HEK293T (cell line): ENCODE results near the gene RABGAP1L.
"Not testable (repeated sequence)": the region's sequence is repeated elsewhere in the genome, so short reads cannot be mapped to it uniquely, and the experiment has no call there.

Experiments used
- CTCF ChIA-PET: fragments of 350-600 bp; formaldehyde crosslinking; extraction: SDS; loops from one replicate; lab custom pipeline; 2021; ENCODE audit warnings: antibody characterized with exemption, inconsistent platforms; lab: Yijun Ruan, JAX
- POLR2A ChIA-PET: fragments of 350-600 bp; formaldehyde crosslinking; extraction: SDS; loops from one replicate; lab custom pipeline; 2020; ENCODE audit warnings: antibody characterized with exemption, inconsistent platforms; lab: Yijun Ruan, JAX
- DNase-seq: peaks from one replicate; pipeline ENCODE4 v3.0.0; 2012; ENCODE audit warnings: mixed read lengths; ENCODE audit errors: extremely low spot score
- ARNT ChIP-seq: fragments of 450-650 bp; IDR thresholded peaks from 2 replicates; pipeline ENCODE4 v1.6.1; 2017; ENCODE audit warnings: mild to moderate bottlenecking
- BHLHE40 ChIP-seq: fragments of 450-650 bp; IDR thresholded peaks from 2 replicates; pipeline ENCODE4 v1.6.1; 2016; ENCODE audit warnings: mild to moderate bottlenecking, moderate library complexity, borderline replicate concordance
- CTBP1 ChIP-seq: fragments of 450-650 bp; IDR thresholded peaks from 2 replicates; pipeline ENCODE4 v1.6.1; 2016; ENCODE audit warnings: borderline replicate concordance
- ELF4 ChIP-seq: fragments of 450-650 bp; IDR thresholded peaks from 2 replicates; pipeline ENCODE4 v1.6.1; 2017; ENCODE audit warnings: antibody characterized with exemption
- FOXA1 ChIP-seq: fragments of 450-650 bp; IDR thresholded peaks from 2 replicates; pipeline ENCODE4 v1.6.1; 2016; ENCODE audit warnings: mild to moderate bottlenecking
- FOXK2 ChIP-seq: fragments of 450-650 bp; IDR thresholded peaks from 2 replicates; pipeline ENCODE4 v1.6.1; 2016; ENCODE audit warnings: mild to moderate bottlenecking
- FOXM1 ChIP-seq: fragments of 450-650 bp; IDR thresholded peaks from 2 replicates; pipeline ENCODE4 v1.6.1; 2017; ENCODE audit warnings: mild to moderate bottlenecking, borderline replicate concordance
- HDGF ChIP-seq: fragments of 450-650 bp; IDR thresholded peaks from 2 replicates; pipeline ENCODE4 v1.6.1; 2017; ENCODE audit warnings: antibody characterized with exemption, borderline replicate concordance
- L3MBTL2 ChIP-seq: fragments of 450-650 bp; conservative IDR thresholded peaks from 2 replicates; pipeline ENCODE4 v1.6.1; 2016; ENCODE audit warnings: mild to moderate bottlenecking
- LEF1 ChIP-seq: fragments of 450-650 bp; IDR thresholded peaks from 2 replicates; pipeline ENCODE4 v1.6.1; 2017; ENCODE audit warnings: mild to moderate bottlenecking, borderline replicate concordance
- NFRKB ChIP-seq: fragments of 450-650 bp; IDR thresholded peaks from 2 replicates; pipeline ENCODE4 v1.6.1; 2016; ENCODE audit warnings: mild to moderate bottlenecking, moderate library complexity
- SP1 ChIP-seq: fragments of 450-650 bp; IDR thresholded peaks from 2 replicates; pipeline ENCODE4 v1.6.1; 2017
- SUZ12 ChIP-seq: fragments of 450-650 bp; IDR thresholded peaks from 2 replicates; pipeline ENCODE4 v1.6.1; 2016; ENCODE audit warnings: mild to moderate bottlenecking
- TARDBP ChIP-seq: fragments of 450-650 bp; IDR thresholded peaks from 2 replicates; pipeline ENCODE4 v1.6.1; 2016
- ZNF384 ChIP-seq: fragments of 450-650 bp; IDR thresholded peaks from 2 replicates; pipeline ENCODE4 v1.6.1; 2016
- TF ChIP-seq, protein P1 (sequence below): fragments of 450-650 bp; IDR thresholded peaks from 2 replicates; pipeline ENCODE4 v1.6.1; 2016

RABGAP1L gene

DNA sequence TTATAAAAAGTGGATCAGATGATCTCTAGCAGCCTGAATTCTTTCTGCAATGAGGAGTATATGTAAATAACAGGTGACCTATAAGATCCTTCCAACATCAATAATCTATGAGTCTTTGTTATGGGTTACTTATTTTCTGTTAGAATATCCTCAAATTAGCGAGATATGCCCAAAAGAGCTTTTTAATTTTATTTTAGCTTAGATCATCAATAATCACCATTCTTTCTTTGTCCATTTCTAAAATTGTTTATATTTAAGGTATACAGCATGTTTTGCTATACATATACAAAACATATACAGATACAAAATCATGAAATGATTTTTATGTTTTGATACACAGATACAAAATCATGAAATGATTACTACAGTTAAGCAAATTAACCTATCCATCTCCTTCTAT, 11.8 kb downstream of the RABGAP1L start:
- POLR2A ChIA-PET, result no interaction called here
- no peak for DNase-seq
- TF ChIP-seq, protein P1, sequence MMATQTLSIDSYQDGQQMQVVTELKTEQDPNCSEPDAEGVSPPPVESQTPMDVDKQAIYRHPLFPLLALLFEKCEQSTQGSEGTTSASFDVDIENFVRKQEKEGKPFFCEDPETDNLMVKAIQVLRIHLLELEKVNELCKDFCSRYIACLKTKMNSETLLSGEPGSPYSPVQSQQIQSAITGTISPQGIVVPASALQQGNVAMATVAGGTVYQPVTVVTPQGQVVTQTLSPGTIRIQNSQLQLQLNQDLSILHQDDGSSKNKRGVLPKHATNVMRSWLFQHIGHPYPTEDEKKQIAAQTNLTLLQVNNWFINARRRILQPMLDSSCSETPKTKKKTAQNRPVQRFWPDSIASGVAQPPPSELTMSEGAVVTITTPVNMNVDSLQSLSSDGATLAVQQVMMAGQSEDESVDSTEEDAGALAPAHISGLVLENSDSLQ, result no peak
- TF ChIP-seq SUZ12, result no peak
- TF ChIP-seq LEF1, result no peak
- no peak for TF ChIP-seq ZNF384
- no peak for TF ChIP-seq SP1
- TF ChIP-seq TARDBP, result no peak
- no peak for TF ChIP-seq NFRKB
- TF ChIP-seq HDGF, result no peak
- TF ChIP-seq FOXK2, result no peak
- TF ChIP-seq FOXM1, result no peak
- TF ChIP-seq ARNT, result no peak
- no peak for TF ChIP-seq L3MBTL2
- CTCF ChIA-PET, result no interaction called here

DNA sequence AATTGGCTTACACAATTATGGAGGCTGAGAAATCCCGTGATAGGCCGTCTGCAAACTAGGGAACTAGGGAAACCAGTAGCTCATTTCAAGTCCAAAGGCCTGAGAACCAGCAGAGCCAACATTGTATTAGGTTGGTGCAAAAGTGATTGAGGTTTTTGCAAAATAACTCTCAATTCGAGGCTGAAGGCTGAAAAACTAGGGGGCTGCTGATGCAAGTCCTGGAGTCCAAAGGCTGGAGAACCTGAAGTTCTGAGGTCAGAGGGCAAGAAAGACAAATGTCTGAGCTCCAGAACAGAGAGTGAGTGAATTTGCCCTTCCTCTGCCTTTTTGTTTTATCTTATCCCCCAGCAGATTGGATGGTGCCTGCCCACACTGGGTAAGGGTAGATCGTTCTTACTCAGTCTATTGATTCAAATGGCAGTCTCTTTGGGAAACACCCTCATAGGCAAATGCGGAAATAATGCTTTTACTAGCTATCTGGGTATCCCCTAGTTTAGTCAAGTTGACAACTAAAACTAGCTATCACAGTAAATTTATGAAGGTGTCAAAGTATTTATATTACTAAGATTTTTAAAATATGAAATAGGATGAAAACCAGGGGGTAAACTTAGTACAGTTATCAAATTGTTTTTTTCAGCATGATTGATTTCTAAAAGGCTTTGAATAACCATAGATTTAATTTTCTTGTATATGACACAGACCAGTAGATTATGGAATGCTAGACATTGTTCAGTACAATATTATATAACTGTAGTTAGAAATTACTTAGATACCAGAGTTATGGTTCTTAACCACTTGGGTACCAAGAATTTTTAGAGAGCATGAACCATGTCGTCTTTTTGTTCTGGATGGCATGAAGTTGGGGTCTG, 15.4 kb downstream of the RABGAP1L start:
- no peak for DNase-seq
- ChIA-PET POLR2A (no interaction called here), CTCF (interaction anchor here (0.6 kb wide), 1 partner anchor 78 kb away, joined by 9 read pairs; no protein-coding TSS in a partner anchor)
- TF ChIP-seq HDGF (no peak), LEF1 (no peak), ARNT (no peak), ELF4 (no peak), FOXK2 (no peak), SP1 (no peak), SUZ12 (no peak), BHLHE40 (no peak), CTBP1 (no peak), FOXA1 (no peak), FOXM1 (no peak), L3MBTL2 (no peak), NFRKB (no peak), TARDBP (no peak)

DNA sequence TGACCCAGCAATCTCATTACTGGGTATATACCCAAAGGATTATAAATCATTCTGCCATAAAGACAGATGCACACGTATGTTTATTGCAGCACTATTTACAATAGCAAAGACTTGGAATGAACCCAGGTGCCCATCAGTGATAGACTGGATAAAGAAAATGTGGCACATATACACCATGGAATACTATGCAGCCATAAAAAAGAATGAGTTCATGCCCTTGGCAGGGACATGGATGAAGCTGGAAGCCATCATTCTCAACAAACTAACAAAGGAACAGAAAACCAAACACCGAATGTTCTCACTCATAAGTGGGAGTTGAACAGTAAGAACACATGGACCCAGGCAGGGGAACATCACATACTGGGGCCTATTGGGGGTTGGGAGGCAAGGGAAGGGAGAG, 19.1 kb downstream of the RABGAP1L start:
- POLR2A ChIA-PET, DNase-seq, CTCF ChIA-PET: not testable (repeated sequence)

DNA sequence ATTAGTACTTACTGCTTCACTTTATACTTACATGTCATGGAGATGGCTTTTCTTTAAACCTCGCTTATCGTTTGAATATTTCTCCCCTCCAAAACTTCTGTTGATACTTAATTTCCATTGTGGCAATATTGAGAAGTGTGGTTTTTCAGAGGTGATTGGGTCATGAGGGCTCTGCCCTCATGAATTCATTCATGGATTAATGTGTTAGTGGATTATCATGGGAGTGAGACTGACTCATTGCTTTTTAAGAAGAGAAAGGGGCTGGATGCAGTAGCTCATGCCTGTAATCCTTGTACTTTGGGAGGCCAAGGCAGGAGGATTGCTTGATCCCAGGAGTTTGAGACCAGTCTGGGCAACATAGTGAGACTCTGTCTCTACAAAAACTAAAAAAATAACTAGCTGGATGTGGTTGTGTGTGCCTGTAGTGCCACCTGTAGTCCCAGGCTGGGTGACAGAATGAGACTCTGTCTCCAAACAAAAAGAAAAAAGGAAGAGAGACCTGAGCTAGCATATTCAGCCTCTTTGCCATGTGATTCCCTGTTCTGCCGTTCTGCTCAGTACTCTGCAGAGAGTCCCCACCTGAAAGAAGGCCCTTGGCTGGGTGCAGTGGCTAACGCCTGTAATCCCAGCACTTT, 30.2 kb downstream of the RABGAP1L start:
- POLR2A ChIA-PET, result interaction anchor here (0.9 kb wide), 1 partner anchor 17 kb away, joined by 3 read pairs; no protein-coding TSS in a partner anchor
- no peak for DNase-seq
- no peak for TF ChIP-seq FOXM1
- no peak for TF ChIP-seq SP1
- TF ChIP-seq HDGF, result no peak
- no peak for TF ChIP-seq ZNF384
- TF ChIP-seq FOXK2, result no peak
- no peak for TF ChIP-seq TARDBP
- TF ChIP-seq, protein P1, result no peak
- no peak for TF ChIP-seq ELF4
- CTCF ChIA-PET, result no interaction called here

DNA sequence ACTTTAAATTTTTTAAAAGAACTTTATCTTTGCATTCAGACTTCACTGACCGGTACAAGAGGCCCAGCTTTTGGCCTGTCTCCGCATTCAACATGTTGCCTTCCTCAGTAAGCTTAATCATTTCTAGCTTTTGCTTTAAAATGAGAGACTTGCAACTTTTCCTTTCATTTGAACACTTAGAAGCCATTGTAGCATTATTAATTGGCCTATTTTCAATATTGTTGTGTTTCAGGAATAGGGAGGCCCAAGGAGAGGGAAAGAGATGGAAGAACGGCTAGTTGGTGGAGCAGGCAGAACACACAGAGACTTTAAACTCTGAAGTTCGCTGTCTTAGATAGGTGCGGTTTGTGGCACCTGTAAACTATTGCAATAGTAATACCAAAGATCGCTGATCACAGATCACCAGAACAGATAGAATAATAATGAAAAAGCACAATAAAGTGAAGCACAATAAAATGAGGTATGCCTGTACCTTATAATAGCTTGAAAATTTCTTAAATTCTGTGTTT, 31.4 kb downstream of the RABGAP1L start:
- no peak for TF ChIP-seq SUZ12
- TF ChIP-seq CTBP1, result no peak
- no peak for TF ChIP-seq TARDBP
- TF ChIP-seq L3MBTL2, result no peak
- no peak for TF ChIP-seq FOXM1
- TF ChIP-seq FOXK2, result no peak
- no peak for TF ChIP-seq ARNT
- TF ChIP-seq, protein P1, result no peak
- TF ChIP-seq LEF1, result no peak
- TF ChIP-seq FOXA1, result no peak
- TF ChIP-seq ELF4, result no peak
- no peak for TF ChIP-seq NFRKB
- no peak for TF ChIP-seq SP1
- ChIA-PET POLR2A (no interaction called here), CTCF (no interaction called here)
- DNase-seq, result no peak

DNA sequence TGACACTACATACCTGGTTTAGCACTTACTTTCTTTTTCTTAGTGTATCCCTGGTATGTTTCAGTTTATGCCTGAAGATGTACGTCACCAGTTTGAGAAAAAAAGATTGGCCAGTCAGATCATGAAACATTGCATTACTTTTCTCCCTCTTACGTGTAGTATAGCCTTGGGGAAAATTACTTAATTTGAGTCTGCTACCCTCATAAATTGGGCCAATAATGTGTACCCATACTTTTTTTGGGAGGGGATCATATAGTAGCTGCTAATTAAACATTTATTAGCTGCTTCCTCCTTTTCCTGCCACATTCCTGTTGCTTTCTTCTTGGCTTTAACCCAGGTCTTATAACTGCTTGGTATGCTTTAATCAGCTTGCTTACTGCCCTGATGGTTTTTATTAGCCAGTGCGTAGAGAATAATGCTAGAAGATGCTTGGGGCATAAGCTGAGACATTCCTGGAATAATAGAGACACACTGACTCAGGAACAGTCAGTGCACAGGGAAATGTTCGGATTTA, 32.1 kb downstream of the RABGAP1L start:
- CTCF ChIA-PET, result no interaction called here
- POLR2A ChIA-PET, result no interaction called here
- no peak for TF ChIP-seq FOXA1
- TF ChIP-seq BHLHE40, result no peak
- no peak for TF ChIP-seq CTBP1
- TF ChIP-seq FOXK2, result no peak
- TF ChIP-seq ELF4, result no peak
- no peak for TF ChIP-seq SUZ12
- TF ChIP-seq HDGF, result no peak
- no peak for TF ChIP-seq FOXM1
- TF ChIP-seq SP1, result no peak
- TF ChIP-seq NFRKB, result no peak
- no peak for TF ChIP-seq LEF1
- no peak for TF ChIP-seq ZNF384
- TF ChIP-seq ARNT, result no peak
- no peak for TF ChIP-seq L3MBTL2
- TF ChIP-seq, protein P1, result no peak
- no peak for DNase-seq
